GM19328 (cell line): Measurements from ENCODE around the gene SUSD2.
A peak's percentile ranks its signal among the peaks of the same experiment; 100 is the strongest.

ENCODE experiments used
- ATAC-seq: cut with Tn5 transposase; IDR thresholded peaks from one replicate; pipeline ENCODE4 v1.9.1; 2021; ENCODE audit warnings: mild to moderate bottlenecking, moderate library complexity; ENCODE audit not compliant: unreplicated experiment

Gene SUSD2

DNA sequence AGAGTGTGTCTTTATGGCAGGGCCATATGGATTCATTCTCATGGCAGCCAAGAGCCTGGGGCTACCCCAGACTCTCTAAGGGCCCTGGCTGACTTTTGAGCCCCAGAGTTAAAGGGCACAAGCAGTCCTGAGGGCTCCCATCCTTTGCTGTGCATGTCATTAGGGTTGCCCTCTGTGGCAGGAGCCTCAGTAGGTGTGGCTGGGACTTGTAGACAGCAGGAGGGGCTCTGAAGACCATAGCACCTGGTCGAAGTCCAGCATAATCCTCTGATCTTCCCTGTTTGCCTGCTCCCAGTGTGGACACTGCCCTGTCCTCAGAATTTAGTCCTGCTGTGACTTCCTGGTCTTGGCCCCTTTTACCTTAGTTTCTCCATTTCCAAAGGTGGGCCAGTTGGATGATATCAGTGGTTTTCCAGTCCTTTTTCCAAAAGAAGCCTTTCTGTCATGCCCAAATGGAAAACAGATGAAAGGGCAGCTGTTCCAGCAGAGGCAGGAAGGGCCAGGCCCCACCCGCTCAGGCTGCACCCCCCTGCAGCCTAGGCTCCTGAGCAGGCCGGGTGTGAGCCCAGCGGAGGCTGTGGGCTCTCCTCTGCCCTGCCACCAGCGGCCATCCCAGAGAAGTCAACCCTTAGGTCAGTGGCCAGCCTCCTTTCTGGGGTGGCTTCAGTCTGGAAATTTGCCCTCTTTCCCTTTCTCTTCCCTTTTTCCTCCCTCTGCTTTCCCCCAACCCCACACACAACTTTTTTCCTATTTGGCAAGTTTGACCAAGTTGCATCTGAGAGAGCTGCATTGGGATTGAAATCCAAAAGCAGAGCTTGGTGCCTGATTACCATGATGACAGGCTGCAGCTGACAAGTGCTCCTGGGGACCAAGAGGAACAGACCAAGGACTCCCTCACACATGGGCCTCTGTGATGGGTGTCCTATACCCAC is 32.8 kb upstream of the SUSD2 start:
- ATAC-seq, result no peak

GRCh38 chr22:24149198-24149590 is 32.1 kb upstream of the SUSD2 start:
- no peak for ATAC-seq

GRCh38 chr22:24153353-24153752 is 27.9 kb upstream of the SUSD2 start:
- ATAC-seq, result no peak

DNA sequence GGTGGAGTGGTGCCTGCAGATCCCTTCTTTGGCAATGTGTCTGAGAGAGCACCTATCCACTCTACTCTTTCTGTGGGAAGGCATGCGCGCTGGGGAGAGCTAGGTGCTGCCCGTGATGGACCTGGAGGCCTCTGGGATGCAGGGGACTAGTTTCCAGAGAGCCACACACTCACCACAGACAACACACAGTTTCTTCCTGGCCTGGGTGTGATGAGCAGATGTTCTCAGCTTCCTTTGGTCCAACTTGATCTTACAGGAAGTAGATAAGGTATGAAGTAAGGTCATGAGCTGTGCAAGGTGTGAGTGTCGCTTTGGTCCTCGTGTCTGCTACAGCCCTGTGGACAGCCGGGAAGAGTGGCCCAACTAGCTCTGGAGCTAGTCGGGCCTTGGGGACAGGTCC is 27.3 kb upstream of the SUSD2 start:
- no peak for ATAC-seq

DNA sequence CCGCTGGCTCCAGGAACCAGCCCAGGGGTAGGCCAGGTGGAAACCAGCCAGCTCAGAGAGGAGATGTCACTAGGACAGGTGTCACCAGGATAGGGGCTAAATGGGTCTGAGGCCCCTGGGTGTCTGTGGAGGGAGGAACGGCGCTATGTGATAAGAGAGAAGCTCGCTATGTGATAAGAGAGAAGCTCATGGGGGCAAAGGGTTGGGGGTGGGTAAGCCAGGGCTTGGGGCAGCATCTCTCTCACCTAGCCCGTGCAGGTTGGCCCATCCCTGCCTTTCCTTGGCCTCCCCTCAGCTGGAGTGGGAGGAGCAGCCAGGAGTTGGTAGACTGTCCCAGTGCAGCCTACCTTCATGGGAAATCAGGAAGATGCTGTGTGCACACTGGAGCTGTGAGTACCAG is 26.5 kb upstream of the SUSD2 start:
- no peak for ATAC-seq

- no peak for ATAC-seq
Measured at GRCh38 chr22:24155627-24156140, 25.6 kb upstream of the SUSD2 start.

DNA sequence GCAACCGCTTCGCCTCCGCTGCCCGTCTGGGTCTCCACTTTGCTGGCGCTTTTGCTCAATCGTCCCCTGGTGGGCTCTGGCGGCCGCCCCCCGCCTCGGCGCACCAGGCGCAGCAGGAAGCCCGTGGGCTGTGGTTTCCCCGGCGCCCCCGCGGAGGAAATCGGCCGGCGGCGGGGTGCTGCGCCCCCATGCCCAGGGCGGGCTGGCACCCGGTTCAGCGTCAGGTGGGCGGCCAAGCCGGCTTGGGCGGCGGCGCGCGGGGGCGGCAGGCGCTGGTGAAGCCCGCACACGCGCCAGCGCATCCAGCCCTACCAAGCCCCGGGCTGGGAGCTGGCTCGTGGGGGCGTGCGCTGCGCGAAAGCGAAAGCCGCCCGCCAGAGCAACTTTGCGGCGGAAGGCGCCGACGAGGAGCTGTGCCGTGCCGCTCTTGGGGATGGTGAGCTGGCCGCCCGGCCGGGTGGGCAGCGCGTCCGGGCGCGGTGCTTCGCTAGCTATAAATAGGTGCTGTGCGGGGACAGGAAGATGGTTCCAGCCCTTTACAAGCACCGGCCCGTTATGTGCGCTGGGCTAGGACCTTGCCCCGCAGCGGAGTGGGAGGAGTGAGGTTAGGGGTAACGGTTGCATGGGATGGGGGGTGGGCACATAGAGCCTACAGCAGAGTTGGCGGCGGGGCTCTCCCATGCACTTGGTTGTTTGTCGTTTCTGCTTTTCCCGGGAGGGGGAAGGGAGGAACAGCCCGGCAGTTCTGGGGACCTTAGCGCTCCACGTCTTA is 25.0 kb upstream of the SUSD2 start:
- ATAC-seq, result no peak

GRCh38 chr22:24156913-24157821 is 24.1 kb upstream of the SUSD2 start:
- ATAC-seq, result peak; percentile 71

DNA sequence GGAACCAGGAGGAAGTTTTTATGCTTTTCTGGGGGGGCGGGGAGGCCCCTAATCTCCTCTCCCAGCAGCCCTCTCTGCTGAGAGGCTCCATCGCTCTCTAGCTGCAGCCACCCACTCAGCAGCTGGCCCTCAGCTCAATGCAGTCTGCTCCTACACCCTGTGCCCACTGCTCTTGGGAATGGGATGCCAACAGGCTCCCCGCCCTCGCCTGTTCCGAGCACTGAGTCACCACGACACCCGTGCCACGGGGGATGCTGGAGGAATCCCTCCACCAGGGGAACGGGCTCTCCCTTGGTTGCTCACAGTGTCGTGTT is 23.5 kb upstream of the SUSD2 start:
- ATAC-seq, result no peak

DNA sequence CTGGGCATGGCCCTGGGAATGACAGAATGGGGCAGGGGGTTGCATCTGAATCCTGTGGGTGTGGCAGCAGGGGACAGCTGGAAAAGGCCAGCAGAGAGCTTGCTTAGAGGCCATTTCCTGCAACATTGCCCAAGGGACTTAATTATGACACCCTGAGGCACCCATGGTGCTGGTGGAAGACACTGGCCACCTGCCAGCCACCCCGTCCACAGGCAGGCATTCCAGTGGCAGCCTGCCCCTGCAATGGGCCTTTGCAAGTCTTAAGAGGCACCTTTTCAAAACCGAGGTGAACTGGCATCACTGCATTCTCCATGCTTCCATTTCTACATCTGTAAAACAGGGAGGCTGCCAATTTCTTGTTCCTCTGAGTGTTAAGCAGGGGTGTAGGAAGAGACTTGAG is 21.6 kb upstream of the SUSD2 start:
- ATAC-seq, result no peak

DNA sequence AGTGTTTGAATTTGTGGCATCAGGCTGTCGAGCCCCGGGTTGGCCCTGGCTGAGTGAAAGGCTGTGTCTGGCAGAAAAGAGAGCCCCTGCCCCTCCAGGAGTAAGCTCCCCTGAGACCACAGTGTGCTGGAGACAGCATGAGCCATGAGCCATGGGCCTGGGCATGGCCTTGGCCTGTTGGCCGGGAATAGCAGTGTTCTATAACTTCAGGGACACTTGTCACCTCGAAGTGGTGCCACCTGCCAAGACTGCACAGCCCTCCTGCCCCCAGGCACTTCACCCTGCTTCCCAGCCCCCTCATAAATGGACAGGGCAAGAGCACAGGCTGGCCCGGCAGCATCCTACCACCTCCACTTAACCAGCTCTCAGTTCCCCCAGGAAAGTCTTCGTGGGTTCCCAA is 20.7 kb upstream of the SUSD2 start:
- ATAC-seq, result no peak

- ATAC-seq, result no peak
Measured at GRCh38 chr22:24161485-24161884, 19.8 kb upstream of the SUSD2 start.

- no peak for ATAC-seq
Measured at GRCh38 chr22:24161909-24162308, 19.4 kb upstream of the SUSD2 start.

DNA sequence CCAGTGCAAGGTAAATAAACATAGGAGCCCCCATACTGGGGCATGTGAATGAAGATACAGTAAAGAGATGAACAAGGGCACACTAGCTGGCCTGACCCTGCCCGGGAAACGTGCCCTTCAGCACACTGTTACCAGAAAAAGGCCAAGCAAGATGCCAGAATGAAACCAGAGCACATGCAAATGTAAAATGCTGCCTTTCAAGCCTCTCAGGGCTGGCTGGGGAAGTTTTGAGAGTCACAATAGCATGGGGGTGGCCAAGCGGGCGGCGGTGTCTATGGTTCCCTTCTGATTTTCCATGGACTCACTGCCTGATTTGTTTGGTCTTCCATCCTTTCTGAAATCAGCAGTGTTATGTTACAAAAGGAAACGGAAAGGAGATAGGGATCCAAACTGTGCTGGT is 18.9 kb upstream of the SUSD2 start:
- ATAC-seq, result no peak

- ATAC-seq, result no peak
Measured at GRCh38 chr22:24164243-24164642, 17.0 kb upstream of the SUSD2 start.

- ATAC-seq, result no peak
Measured at GRCh38 chr22:24164940-24165339, 16.3 kb upstream of the SUSD2 start.

- ATAC-seq, result no peak
Measured at GRCh38 chr22:24165673-24166072, 15.6 kb upstream of the SUSD2 start.

DNA sequence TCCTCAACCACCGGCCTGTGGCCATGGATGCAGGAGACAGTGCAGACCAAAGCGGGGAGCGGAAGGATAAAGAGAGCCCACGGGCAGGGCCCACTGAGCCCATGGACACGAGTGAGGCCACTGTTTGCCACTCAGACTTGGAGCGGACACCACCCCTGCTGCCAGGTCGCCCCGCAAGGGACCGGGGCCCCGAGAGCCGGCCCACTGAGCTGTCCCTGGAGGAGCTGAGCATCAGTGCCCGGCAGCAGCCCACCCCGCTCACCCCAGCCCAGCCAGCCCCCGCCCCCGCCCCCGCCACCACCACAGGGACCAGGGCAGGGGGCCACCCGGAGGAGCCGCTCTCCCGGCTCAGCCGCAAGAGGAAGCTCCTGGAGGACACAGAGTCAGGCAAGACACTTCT is 14.5 kb upstream of the SUSD2 start:
- ATAC-seq, result no peak

DNA sequence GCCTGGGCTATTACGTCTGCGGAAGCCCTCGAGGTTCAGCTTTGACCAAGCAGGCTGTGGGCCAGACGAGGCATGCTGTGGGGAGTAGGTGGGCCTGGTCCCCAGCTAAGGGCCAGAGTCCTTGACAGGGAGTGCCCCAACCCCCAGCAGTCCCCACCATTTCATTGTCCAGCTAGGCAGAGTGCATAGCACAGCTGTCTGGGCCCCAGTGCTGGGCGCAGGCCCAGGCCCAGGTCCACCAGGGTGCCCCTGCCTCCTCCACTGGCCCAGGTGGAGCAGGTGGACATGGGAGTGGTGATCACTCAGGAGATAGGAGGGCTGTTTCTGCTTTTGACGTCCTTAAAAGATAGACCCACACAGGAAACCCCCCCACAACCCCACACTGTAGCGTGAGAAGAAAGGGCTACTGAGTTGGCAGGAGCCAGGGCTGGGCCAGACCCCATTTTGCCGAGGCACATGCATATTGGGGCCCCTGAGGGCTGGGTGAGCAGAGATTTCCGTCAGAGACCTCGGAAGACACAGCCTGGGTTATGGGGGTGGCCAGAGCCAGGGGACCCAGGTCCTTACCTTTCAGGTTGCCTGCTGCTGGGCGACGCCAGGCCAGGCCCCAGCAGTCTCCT is 11.7 kb upstream of the SUSD2 start:
- no peak for ATAC-seq

DNA sequence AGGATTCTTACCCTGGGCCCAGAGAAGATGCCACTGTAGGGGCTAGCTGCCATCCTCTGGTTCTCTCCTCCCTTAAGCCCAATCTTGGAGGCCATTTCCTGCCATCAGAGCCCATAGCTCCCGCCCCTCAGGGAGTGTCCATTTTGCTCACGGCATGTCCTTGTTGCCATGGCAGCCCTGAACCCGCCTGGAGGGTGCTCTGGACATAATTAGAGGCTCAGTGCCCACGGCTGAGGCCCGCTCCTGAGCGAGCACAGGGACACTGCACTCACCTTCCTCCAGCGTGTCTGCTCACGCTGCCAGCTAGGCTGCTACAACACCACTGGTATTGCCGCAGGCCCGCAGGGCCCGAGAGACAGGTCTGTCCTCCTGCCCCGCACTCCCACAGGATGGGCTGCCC is 11.1 kb upstream of the SUSD2 start:
- no peak for ATAC-seq

DNA sequence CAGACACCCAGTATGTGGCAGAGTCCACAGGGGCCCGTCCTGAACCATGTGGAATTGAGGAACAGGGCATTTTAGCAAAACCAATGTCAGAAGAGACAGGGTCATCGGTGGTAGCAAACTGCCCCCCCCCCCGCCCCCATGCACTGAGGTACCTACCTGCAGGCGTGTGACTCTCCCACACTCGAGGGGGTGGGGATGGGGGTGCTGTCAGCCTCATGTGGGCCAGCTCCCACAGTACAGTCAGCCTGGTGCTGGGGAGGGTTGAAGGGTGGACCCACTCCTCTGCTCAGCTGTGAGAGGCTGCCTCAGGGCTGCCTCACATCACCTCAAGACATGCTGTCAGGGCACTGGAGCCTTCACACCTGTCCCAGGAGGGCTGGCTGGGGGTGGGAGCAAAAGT is 10.7 kb upstream of the SUSD2 start:
- ATAC-seq, result no peak
